UCSD-AML1 (cell line): ENCODE results near the gene SNX33.
A peak's percentile ranks its signal among the peaks of the same experiment; 100 is the strongest.
"Not testable (repeated sequence)": the region's sequence is repeated elsewhere in the genome, so short reads cannot be mapped to it uniquely, and the experiment has no call there.

Source experiments
- DNase-seq: peaks from one replicate; lab custom pipeline; 2025; ENCODE audit not compliant: unreplicated experiment; lab: John Stamatoyannopoulos, UW

The SNX33 gene

DNA sequence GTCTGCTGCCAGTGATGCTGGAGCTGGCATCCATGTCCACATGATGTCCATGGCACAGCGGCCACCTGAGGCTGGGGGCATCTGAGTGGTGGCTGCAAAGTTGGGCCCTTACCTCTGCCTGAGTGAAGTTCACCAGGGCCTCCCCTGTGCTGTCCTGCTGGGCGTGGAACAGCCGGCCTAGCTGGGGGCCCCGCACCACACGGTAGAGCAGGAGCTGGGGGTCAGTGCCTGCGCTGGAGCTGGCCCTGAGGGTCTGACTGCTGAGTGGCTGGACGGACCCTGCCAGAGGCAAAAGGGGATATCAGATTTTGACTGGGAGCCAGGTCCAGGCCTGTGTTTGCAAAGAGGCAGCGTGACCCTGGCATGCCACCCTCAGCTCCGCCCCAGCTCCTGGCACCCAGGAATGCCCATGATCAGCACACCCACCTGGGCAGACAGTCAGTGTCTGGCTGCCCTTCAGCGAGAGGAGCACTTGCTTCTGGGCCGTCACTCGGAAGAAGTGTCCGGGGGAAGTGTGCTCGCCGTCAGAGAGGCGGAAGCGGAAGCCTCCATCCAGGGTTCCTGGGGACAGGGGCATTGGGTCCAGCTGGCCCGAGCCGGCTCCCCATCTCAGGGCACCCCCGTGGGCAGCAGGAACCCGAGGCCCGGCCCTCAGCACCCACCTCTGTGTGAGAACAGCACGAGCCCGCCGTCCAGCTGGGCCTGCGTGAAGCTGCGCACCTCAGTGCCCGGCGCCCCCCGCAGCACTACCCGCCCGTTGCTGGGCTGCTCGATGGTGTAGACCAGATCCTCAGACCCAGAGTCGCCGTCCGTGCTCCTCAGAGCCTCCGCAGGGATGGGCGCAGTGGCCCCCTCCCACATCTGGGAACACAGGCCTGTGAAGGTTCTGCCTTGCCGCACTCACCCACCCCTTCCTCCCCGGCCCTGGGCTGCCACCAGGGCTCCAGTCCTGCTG, 34.7 kb downstream of the SNX33 start:
- no peak for DNase-seq

DNA sequence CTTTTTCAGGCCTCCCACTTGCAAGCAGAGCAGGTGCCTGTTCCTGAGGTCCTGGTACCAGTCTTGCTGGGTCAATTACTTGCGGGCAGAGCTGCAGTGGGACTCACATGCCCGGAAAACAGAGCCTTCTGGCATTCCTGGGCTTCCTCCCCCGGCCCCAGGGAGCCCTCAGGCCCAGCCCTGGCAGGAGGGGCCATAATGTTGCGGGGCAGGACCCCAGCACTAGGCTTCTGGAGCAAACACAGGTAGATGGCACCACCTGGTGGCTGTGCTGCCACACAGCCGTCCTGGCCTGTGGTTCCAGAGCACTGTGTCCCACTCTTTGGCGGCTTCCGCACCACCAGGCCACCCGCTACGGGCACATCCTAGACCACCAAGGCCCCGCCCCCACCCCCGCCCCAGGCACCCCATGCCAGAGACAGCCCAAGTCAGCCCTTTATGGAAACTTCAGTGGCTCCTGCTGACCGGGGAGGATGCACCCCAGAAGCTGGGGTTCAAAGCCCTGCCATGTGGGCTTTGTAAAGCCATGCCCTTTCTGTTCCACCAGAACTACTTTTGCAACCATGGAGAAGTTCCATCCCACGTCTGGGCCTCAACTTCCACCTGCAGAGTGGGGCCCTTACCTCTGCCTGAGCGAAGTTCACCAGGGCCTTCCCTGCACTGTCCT, 36.1 kb downstream of the SNX33 start:
- DNase-seq = peak; percentile 68

DNA sequence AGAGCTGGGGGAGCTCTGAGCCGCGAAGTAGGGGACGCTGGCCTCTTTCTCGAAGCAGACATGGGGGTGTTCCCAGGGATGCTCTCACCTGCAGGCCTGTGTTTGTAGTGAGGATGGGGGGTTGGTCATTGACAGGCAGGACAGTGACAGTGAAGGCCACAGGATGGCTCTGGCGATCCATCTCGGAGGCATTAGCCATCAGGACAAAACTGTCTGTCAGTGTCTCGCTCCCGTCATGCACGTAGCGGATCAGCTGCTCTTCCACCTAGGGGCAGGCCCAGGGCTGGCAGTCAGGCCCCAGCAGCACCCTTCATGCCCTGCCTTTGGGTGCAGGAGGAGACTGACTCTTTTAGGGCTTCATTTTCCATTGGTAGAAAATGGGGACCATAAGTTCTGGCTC, 36.9 kb downstream of the SNX33 start:
- DNase-seq = no peak

DNA sequence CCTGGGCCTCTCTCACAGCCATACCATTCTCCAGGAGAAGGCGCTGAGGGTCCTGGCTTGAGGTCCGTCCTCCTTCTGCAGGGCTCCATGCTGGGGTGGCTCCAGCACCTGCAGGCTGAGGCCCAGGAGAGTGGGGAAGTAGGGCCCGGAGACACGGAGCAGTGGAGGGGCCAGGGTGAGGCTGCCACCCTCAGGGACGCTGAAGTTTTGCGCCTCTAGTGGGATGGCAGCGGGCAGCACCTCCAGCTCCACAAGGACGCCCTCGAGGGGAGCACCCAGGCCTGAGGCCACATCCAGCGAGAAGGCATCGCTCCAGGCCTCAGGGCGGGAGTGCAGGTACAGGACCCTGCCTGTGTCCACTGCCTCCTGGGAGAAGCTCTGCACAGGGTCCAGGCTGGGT, 37.5 kb downstream of the SNX33 start:
- DNase-seq = no peak

DNA sequence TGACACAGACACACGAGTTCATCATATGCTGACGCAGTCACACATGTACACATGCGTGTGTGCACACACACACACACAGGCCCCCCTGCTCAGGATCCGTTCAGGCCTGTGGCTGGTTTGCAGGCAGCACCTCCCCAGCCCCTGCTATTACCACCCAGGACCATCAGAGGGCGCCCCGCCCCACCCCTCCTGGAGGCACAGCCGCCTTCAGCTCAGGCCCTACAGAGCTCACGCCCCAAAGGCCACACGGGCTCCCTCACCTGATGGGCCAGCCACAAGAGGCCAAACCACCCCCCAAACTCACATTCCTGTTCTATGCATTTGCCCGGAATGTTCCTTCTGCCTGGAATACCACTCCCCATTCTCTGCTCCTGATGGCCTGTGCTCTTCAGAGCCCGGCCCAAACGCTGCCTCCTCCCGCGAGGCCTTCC, 38.5 kb downstream of the SNX33 start:
- peak; percentile 88 for DNase-seq

DNA sequence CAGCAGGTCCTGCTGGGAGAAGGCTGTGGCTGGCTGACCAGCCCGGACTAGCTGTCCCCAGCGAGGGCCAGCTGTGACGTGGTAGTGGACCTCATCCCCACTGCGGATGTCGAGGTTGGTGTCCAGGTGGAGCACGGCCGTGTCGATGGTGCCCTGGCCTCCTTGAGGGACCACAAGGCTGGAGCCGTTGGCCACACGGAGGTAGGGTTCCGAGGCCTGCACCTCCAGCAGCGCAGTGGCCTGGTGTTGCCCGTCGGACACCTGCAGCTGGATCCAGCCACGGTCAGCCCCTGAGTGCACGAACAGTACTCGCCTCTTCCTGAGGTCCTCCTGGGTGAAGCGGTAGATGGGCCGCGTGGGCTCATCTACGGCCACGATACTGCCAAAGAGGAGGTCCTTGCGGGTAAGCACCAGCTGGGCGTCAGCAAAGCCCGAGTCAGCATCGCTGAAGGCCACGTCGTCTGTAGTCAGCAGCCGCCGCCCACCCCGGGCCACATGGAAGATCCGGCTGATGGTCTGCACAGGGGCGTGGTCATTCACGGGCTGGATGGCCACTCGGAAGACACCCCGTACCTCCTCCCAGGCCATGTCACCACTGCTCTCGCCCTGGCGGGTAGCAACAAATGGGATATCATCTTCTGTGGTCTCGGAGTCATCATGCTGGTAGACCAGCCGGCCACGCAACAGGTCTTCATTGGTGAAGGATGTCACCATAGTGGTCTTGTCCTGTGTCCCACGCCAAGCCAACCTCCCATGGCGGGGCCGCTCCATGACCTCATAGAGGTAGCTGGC, 40.0 kb downstream of the SNX33 start:
- DNase-seq = no peak

DNA sequence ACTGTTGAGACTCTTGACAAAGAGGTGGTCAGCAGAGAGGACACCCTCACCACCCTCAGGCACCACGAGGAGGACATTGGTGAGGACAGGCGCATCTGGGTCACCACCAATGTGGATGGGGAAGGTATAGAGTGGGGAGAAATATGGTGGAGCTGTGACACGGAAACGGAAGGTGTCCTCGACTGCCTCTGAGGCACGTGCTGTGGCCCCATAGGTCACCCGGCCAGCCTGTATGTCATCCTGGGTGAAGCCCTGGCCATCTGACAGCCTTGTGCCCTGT, 40.5 kb downstream of the SNX33 start:
- no peak for DNase-seq

DNA sequence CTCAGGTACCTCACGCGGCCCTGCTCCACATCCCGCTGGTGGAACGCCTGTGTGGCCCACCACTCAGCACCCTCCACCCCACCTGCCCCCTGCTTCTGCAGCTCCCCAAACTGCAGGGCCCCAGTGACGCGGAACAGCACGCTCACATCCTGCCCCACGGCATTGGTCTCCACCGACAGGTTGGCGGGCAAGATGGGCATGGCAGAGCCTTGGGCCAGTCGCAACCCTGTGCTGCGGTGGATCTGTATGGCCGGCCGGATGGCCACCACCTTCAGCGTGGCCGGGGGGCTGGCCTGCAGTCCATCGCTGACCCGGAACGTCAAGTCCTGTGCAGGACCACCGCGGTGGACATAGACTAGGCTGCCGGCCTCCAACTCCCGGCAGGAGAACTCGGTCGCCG, 41.1 kb downstream of the SNX33 start:
- no peak for DNase-seq

DNA sequence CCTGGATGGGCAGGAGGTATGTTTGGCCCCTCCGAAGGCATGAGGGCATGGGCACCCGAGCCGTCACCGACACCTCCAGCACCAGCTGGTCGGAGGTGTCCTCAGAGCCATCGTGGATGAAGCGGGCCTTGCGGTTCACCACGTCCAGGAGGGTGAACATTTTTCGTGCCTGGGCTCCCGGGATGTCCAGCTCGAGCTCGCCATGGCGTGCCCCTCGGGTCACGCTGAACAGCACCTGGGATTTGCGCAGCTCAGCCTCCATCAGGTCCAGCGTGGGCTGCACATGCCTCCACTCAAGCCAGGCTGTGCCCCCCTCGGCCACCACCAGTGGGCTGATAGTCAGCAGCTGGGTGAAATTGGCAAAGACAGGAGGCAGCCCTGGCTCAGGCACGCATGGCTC, 41.7 kb downstream of the SNX33 start:
- not testable (repeated sequence) for DNase-seq

DNA sequence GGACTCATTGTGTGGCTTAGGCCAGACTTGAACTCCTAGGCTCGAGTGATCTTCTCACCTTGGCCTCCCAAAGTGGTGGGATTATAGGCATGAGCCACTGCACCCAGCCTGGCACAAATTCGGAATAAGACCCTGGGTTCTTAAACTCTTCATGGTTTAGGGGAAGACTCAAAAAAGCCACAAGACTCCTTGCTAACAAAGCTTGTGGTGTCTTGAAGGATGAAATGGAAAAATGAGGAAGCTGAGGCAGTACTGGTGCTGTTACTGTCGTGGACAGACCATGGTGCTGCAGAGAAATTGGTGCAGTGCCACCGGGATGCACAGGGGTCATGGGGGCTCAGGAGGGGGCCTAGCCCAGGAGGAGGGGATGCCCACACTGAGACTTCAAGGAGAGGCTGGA, 44.6 kb downstream of the SNX33 start:
- DNase-seq = not testable (repeated sequence)

DNA sequence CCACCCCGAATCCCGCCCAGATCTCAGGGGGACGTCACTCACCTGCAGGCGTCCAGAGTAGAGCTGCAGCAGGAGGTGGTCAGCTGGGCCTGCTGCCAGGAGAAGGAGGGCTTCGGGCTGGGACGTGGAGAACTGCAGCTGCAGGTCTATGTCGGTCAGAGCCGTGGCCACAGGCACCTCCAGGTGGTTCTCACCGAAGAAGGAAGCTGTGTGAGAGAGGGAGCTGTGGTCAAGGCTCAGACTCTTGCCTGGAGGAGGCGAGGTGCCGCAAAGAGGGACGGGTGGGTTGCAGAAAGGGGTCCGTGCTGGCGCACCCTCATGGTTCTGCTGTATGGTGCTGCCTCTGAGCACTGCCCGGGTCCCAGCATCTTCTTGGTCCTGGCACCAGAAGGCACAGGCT, 45.3 kb downstream of the SNX33 start:
- not testable (repeated sequence) for DNase-seq

DNA sequence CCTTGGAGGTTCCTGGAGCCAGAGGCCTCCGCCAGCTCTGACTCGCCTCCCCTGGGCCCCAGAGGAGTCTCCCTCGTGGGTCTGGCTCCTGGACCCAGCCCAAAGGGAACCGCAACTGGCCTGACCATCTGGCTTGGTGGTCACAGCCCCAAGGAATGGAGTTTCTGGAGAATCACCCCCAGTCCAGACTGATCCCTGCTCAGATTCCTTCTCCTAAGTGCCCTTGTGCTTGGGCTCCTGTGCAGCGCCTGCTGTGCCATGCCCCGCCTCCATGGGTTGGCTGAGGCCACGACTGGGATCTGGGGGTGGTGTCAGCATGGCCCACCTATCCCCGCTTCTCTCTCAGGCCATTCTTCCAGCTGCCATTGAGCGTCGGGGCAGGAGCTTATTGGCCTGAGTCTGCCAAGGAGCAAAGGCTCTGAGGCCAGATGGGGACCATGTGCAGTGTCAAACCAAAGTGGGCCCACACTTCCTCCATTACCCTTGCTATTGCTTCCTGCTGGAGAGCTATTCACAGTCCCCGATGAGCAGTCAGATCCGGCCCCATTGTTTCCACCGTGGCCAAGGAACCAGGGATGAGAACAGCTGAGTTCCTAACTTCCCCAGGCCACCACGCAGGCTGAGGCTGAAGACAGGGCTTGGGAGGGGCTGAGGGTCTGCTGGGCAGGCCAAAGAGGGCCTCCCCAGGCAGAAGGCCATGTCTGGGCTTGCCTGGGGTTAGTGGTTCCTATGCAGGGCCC, 46.0 kb downstream of the SNX33 start:
- peak; percentile 55 for DNase-seq

DNA sequence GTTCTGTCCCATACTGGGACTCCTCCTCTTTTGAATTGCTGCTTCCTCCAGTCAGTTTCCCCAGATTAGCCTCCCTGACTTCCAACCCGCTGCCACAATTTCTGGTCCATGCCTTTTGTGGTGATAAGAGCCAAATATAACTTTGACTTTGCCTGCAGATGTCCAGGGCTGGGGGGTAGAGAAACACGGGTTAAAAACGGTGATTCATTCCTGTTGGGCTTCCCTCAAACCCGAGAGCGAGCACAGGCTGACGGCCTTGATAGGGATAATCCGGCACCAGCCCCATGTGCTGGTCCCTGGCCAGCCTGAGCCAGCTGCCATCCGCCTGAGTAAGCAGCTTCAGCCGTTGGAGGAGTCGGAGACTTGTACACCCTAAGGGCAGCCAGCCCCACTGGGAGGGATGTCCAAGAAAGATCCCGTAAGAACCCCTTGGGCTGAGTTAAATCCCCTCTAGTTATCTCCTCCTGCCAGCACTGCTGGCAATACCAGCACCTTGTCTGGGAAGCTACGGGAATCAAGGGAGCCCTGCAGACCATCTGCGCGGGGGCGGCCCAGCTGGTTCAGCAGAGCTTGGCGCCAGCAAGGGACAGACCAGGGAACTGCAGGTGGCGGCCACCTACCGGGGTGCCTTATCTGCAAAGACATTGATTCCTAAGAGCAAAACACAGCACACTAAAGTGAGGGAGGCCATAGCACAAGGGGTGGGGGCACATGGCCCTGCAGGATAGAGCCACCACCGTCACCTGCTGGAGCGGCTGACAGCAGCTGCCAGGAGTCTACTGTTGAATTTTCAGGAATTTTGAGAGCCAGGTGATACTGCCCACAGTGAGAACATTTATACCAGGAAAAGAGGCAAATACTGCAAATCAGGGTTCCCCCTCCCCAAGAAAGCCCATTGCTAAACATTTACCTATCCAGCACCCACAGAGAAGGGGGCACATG, 46.8 kb downstream of the SNX33 start:
- DNase-seq = peak; percentile 68

DNA sequence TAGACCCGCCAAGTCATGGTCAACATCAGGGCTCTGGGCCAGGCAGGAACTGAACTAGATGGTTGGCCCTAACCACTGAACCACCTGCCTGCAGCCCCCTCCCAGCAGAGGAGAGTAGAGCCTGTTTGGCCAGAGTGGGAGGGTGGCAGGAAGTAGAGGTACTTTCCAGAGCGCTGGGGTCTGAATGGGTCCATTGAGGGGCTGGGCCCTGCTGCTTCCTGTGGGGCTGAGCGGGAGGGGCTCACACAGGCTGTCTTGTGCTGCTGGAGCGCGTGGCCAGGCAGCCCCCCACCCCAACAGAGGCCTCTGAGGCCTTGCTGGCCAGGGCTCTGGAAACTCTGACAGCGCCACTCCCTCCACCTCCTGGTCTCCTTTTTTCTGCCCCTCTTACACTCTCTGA, 47.5 kb downstream of the SNX33 start:
- no peak for DNase-seq

DNA sequence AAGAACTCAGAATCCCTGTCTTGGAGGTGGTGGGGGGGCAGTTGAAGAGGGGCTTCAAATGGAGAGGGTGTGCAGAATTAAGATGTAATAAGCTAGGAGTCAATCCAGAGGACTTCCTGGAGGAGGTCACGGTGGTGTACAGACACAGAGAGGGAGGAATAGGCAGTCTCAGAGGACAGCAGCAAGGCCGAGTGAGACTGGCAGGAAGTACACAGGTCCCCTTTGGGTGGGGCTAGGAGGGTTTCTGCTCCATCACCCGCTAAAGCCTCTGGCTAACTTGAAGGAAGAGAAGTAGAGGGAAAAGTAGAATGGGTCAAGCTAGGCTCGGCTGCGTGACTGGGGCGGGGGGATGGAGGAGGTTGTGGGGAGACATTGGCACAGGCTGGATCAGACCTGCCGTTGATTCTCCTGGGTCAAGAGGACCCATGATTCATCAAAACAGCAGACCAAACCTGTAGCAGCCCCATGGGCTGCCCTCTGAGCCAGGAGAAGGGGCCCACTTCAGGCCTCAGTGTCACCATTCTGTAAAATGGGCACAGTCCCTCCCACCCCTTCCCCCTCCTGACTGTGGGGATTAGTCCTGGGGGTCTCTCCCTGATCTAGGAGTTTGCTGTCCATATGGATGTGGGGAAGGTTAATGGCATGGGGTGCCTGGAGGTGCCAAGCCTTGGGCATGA, 48.1 kb downstream of the SNX33 start:
- no peak for DNase-seq

DNA sequence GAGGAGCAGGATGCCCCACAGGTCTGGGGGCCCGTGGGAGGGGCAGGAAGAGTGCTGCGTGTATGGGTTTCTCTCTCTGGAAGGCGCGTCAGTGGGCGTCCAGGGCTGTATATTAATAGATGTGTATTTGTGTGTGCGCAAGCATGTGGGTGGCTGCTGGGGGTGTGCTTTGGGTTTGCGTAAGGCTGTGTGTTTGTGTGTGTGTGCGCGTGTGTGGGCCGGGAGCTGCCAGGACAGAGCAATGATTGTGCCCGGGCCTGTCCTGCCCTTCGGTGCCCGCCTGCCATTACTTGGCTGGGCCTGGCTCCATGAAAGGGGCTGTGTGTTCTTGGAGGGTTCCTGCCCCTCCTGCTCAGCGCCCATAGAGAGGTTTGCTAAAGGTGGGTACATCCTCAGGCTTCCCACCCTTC, 48.6 kb downstream of the SNX33 start:
- no peak for DNase-seq

DNA sequence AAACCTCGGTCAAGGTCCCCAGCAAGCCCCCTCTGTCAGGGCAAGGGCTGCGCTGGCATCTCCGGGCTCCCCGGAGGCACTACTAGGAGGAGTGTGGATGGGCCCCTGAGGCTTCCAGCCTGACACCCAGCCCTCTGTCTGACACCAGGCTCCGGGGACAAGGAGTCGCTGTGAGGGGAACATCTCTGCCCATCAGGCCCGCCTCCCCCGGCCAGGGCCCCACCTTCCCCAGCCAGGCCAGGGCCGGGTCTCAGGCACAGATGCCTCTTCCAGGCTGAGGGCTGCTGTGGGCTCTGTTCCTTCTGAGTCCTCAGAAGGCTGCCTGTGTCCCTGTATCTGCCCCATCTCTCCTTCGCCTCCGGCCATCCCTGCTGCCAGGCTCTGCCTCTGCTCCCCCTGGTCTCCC, 49.1 kb downstream of the SNX33 start:
- no peak for DNase-seq

DNA sequence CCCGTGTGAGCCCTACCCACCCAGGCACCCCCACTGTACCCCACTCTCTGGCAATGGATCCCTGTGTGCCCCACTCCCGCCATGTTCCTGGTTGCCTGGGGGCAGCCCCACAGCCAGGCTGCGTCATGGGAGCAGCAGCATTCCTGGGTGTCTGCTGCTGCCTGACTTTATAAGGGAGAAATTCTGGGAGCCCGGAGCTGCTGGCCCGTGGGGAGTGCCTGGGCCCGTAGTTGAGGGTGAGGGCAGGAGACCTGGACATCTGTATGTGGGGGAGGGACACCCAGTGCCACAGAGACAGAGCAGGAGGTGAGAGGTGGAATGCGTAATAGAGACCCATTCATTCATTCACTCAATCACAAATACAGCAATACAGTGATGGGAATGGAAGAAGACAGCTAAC, 49.8 kb downstream of the SNX33 start:
- DNase-seq = no peak

DNA sequence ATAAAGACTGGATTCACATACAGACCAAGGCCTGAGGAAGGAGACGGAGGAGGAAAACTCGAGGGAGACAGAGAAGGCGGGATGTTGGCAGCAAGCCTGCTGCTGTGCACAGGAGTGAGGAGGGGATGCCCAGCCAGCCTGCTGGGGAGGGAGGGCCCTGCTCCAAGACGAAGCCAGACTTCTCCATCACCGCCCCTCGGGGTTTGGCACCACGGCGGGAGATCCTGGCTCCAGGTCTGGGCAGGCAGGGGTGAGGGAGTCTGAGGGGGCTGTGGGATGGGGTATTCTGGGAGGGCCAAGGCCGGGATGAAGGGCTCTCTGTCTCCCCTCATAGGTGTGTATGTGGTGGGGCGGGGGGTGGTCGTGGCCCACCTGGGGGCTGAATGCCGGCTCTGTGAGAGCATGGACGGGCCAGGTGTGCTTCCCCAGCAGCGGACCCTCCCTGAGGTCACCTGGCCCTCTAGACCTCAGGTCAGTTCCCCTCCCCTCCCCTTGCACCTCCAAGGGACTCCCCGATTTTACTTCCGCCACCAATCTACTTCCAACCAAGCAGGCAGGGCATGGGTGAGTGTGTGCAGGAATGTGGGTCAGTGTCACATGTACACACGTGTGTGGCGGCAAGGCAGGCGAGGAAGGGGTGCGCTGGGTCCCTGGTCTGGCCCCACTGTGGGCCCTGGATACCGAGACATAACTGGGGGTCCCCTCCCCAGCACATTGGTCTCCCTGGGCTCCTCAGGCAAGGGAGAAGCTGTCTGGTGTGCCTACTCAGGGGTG, 50.4 kb downstream of the SNX33 start:
- not testable (repeated sequence) for DNase-seq
